Measurements from ENCODE around the gene IQSEC2. TPM values are rescaled to one million over a fixed set of nuclear protein-coding genes. Genes with fewer than 3 reads are reported as not detected.

Gene IQSEC2
- total RNA-seq, 1 donor from 2014 or later, result 0.55 TPM

GRCh38 chrX:53251307-53251706, 30.1 kb downstream of the IQSEC2 start:
- intact Hi-C loops (cut with micrococcal nuclease), result no loop called here

- intact Hi-C loops (cut with micrococcal nuclease), result no loop called here
These were observed 30.8 kb downstream of the IQSEC2 start for GRCh38 chrX:53250556-53250955.

GRCh38 chrX:53249408-53250042, 31.9 kb downstream of the IQSEC2 start:
- intact Hi-C loops (cut with micrococcal nuclease), result no loop called here

- intact Hi-C loops (cut with micrococcal nuclease), result no loop called here
These were observed 33.5 kb downstream of the IQSEC2 start for GRCh38 chrX:53247928-53248327.

- intact Hi-C loops (cut with micrococcal nuclease), result no loop called here
These were observed 35.2 kb downstream of the IQSEC2 start for GRCh38 chrX:53246231-53246630.

- intact Hi-C loops (cut with micrococcal nuclease), result no loop called here
These were observed 36.8 kb downstream of the IQSEC2 start for GRCh38 chrX:53244610-53245009.

GRCh38 chrX:53242310-53242709, 39.1 kb downstream of the IQSEC2 start:
- intact Hi-C loops (cut with micrococcal nuclease), result no loop called here

- intact Hi-C loops (cut with micrococcal nuclease), result no loop called here
These were observed 39.8 kb downstream of the IQSEC2 start for GRCh38 chrX:53241558-53241957.

GRCh38 chrX:53239474-53239873, 41.9 kb downstream of the IQSEC2 start:
- intact Hi-C loops (cut with micrococcal nuclease), result no loop called here

GRCh38 chrX:53237056-53237455, 44.3 kb downstream of the IQSEC2 start:
- intact Hi-C loops (cut with micrococcal nuclease), result no loop called here

GRCh38 chrX:53236025-53236679, 45.2 kb downstream of the IQSEC2 start:
- intact Hi-C loops (cut with micrococcal nuclease), result no loop called here

GRCh38 chrX:53235566-53235965, 45.8 kb downstream of the IQSEC2 start:
- intact Hi-C loops (cut with micrococcal nuclease), result no loop called here

- intact Hi-C loops (cut with micrococcal nuclease), result no loop called here
These were observed 46.9 kb downstream of the IQSEC2 start for GRCh38 chrX:53234484-53234883.

- intact Hi-C loops (cut with micrococcal nuclease), result no loop called here
These were observed 47.8 kb downstream of the IQSEC2 start for GRCh38 chrX:53233536-53233935.

GRCh38 chrX:53230116-53230515, 51.3 kb downstream of the IQSEC2 start:
- intact Hi-C loops (cut with micrococcal nuclease), result no loop called here

- intact Hi-C loops (cut with micrococcal nuclease), result loop anchor here (5.0 to 10.0 kb wide), 2 partner anchors 145 to 1218 kb away; partner anchors contain the start of genes TSPYL2 and TSR2
These were observed 54.1 kb downstream of the IQSEC2 start for GRCh38 chrX:53227224-53227765.

- intact Hi-C loops (cut with micrococcal nuclease), result loop anchor here (1.0 to 10.0 kb wide), 4 partner anchors 133 to 1220 kb away; partner anchors contain the start of genes KANTR, RIBC1, SMC1A and TSPYL2
These were observed 56.3 kb downstream of the IQSEC2 start, which contains the start of gene KDM5C for GRCh38 chrX:53224860-53225797. TSS of gene KDM5C (minus strand) at chrX:53225207. CDS start at chrX:53224889, 318 bp downstream.

GRCh38 chrX:53223955-53224859, 57.2 kb downstream of the IQSEC2 start:
- intact Hi-C loops (cut with micrococcal nuclease), result loop anchor here (5.0 to 10.0 kb wide), 2 partner anchors 132 to 1221 kb away; partner anchors contain the start of genes KANTR and TSR2

- intact Hi-C loops (cut with micrococcal nuclease), result loop anchor here (5.0 to 10.0 kb wide), 2 partner anchors 131 to 1222 kb away; partner anchors contain the start of genes KANTR and TSR2
These were observed 58.2 kb downstream of the IQSEC2 start for GRCh38 chrX:53223068-53223693.

All from T-helper 2 cell treated with Interferon-gamma antibody and Interleukin-4, amounts not matched to agents 100 ng/mL and 5 ng/mL, for 36 hours (primary cell).